ENCODE measurements around the gene ZNF546. TPM values are rescaled to one million over a fixed set of nuclear protein-coding genes. Genes with fewer than 3 reads are reported as not detected.
A peak's percentile ranks its signal among the peaks of the same experiment; 100 is the strongest.

ZNF546 gene
- total RNA-seq, 1 donor from 2014 or later: 2.0 TPM

DNA sequence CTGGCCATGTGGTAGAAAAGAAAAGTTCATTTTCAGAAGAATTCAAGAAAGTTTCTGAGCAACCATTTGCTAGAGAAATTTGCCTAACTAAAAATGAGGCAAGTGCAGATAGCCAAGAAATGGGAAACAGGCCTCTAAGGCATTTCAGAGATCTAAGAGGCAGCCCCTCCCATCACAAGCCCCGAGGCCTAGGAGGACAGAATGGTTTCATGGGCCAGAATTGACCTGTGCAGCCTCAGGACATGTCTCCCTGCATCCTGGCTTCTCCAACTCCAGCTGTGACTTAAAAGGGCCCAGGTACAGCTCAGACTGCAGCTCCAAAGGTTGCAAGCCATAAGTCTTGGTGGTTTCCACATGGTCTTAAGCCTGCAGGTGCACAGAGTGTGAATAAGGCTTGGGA is 3.3 kb upstream of the ZNF546 start:
- no peaks in the 10 kb centered on the region for H3K9me3 Mint-ChIP-seq (ENCODE audit: low read depth)
- TF ChIP-seq, protein P1, sequence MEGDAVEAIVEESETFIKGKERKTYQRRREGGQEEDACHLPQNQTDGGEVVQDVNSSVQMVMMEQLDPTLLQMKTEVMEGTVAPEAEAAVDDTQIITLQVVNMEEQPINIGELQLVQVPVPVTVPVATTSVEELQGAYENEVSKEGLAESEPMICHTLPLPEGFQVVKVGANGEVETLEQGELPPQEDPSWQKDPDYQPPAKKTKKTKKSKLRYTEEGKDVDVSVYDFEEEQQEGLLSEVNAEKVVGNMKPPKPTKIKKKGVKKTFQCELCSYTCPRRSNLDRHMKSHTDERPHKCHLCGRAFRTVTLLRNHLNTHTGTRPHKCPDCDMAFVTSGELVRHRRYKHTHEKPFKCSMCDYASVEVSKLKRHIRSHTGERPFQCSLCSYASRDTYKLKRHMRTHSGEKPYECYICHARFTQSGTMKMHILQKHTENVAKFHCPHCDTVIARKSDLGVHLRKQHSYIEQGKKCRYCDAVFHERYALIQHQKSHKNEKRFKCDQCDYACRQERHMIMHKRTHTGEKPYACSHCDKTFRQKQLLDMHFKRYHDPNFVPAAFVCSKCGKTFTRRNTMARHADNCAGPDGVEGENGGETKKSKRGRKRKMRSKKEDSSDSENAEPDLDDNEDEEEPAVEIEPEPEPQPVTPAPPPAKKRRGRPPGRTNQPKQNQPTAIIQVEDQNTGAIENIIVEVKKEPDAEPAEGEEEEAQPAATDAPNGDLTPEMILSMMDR (IDR thresholded peaks at IDR 0.05): no peak
- H3K36me3 Mint-ChIP-seq (ENCODE audit: low read depth): peaks cover 4% of the 10 kb centered on the region
- no peak for DNase-seq (ENCODE audit: low spot score)
- H3K4me1 Mint-ChIP-seq (ENCODE audit: low read depth): peaks cover 32% of the 10 kb centered on the region
- H3K27me3 Mint-ChIP-seq (ENCODE audit: low read depth): no peaks in the 10 kb centered on the region
- no peak overlapping the region for H3K4me3 Mint-ChIP-seq (ENCODE audit: unreplicated experiment)
- no peak overlapping the region for H3K27ac Mint-ChIP-seq (ENCODE audit: unreplicated experiment)

- Mint-ChIP-seq H3K27ac (ENCODE audit: unreplicated experiment) (no peak overlapping the region), H3K27me3 (ENCODE audit: low read depth) (no peaks in the 10 kb centered on the region), H3K9me3 (ENCODE audit: low read depth) (no peaks in the 10 kb centered on the region), H3K4me3 (ENCODE audit: unreplicated experiment) (no peak overlapping the region), H3K36me3 (ENCODE audit: low read depth) (peaks cover 2% of the 10 kb centered on the region), H3K4me1 (ENCODE audit: low read depth) (peaks cover 32% of the 10 kb centered on the region)
- no peak for DNase-seq (ENCODE audit: low spot score)
- TF ChIP-seq, protein P1 (IDR thresholded peaks at IDR 0.05): no peak
Observed at GRCh38 chr19:39994361-39994760, 2.5 kb upstream of the ZNF546 start.

GRCh38 chr19:39995794-39996193 is 1.1 kb upstream of the ZNF546 start:
- peaks cover 28% of the 10 kb centered on the region for H3K4me1 Mint-ChIP-seq (ENCODE audit: low read depth)
- H3K36me3 Mint-ChIP-seq (ENCODE audit: low read depth): peaks cover 2% of the 10 kb centered on the region
- TF ChIP-seq, protein P1 (IDR thresholded peaks at IDR 0.05): no peak
- peak overlapping the region; percentile 91 for H3K4me3 Mint-ChIP-seq (ENCODE audit: unreplicated experiment)
- no peaks in the 10 kb centered on the region for H3K9me3 Mint-ChIP-seq (ENCODE audit: low read depth)
- H3K27ac Mint-ChIP-seq (ENCODE audit: unreplicated experiment): peak overlapping the region; percentile 19
- no peaks in the 10 kb centered on the region for H3K27me3 Mint-ChIP-seq (ENCODE audit: low read depth)
- DNase-seq (ENCODE audit: low spot score): no peak

GRCh38 chr19:39996218-39996810 is 546 bp upstream of the ZNF546 start:
- no peaks in the 10 kb centered on the region for H3K9me3 Mint-ChIP-seq (ENCODE audit: low read depth)
- TF ChIP-seq, protein P1 (IDR thresholded peaks at IDR 0.05): no peak
- no peaks in the 10 kb centered on the region for H3K27me3 Mint-ChIP-seq (ENCODE audit: low read depth)
- DNase-seq (ENCODE audit: low spot score): no peak
- H3K36me3 Mint-ChIP-seq (ENCODE audit: low read depth): peaks cover 2% of the 10 kb centered on the region
- H3K4me1 Mint-ChIP-seq (ENCODE audit: low read depth): peaks cover 28% of the 10 kb centered on the region
- H3K27ac Mint-ChIP-seq (ENCODE audit: unreplicated experiment): peak overlapping the region; percentile 95
- H3K4me3 Mint-ChIP-seq (ENCODE audit: unreplicated experiment): peak overlapping the region; percentile 91

DNA sequence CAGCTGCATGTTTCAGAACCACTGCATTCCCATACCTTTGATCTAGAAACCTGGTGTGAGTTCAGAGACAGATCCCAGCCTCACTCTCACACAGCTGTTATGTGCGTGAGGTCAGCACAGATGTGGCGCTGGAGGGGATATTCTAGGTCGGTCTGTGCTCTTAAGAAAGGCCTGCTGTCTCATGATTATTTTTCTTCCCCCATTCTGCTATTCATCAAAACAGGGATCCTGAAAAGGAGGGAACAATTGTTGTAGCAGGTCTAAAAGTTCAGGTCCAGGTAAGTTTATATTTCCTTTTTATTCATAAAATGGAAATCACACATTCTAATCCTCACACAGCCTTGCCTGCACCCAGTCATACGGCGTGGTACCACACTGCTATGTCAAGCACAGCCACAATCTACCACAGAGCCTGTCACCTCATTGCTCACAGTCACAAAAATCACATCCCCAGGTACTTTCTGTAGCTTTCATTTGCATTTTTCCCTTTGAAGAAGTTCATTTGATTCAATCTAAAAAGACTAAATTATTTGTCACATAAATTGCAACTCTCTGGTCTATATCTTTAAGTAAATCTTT is 867 bp downstream of the ZNF546 start:
- H3K36me3 Mint-ChIP-seq (ENCODE audit: low read depth): peaks cover 2% of the 10 kb centered on the region
- no peak for DNase-seq (ENCODE audit: low spot score)
- peak overlapping the region; percentile 95 for H3K27ac Mint-ChIP-seq (ENCODE audit: unreplicated experiment)
- H3K4me3 Mint-ChIP-seq (ENCODE audit: unreplicated experiment): peak overlapping the region; percentile 91
- H3K9me3 Mint-ChIP-seq (ENCODE audit: low read depth): no peaks in the 10 kb centered on the region
- H3K27me3 Mint-ChIP-seq (ENCODE audit: low read depth): no peaks in the 10 kb centered on the region
- H3K4me1 Mint-ChIP-seq (ENCODE audit: low read depth): peaks cover 28% of the 10 kb centered on the region
- TF ChIP-seq, protein P1 (IDR thresholded peaks at IDR 0.05): no peak

Measured in chondrocyte (in vitro differentiated cells).